ENCODE results near the gene UNC13C. TPM values are rescaled to one million over a fixed set of nuclear protein-coding genes. Genes with fewer than 3 reads are reported as not detected.

UNC13C gene
- total and polyA plus RNA-seq, 10 of the 15 experiments (the other 5 are each of a cell fraction or from before 2014, with no cell fraction given), result 9.9 to 81.3 (median 25.0) TPM

DNA sequence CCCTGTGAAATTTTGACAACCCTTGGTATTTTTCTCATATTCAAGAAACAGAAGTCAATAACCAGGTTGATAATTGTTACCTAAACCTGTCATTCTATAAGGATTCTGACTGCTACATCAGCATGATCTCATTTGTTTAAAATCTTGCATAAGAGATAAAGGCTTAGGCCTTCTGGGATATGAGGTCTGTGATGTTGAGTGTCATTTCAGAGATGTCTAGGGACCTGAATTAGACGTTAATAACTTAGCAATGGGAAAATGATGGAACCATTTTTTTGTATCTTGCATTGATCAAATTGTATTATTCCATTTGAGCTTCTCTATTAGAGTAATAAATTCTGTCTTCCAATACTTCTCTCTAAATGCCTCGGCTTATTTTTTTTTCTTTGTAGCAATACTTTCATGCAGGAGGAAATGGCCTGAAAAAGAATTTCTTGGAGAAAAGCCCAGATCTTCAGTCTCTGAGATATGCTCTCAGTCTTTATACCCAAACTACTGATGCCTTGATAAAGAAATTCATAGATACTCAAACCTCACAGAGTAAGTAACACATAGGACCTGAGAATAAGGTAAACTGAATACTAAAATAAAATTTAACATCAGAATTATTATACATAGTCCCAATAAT lies 589.3 kb downstream of the UNC13C start:
- intact Hi-C loops (cut with micrococcal nuclease; ENCODE audit: unreplicated experiment), result no loop called here
- FAIRE-seq, result no peak
- WGBS (ENCODE audit: insufficient coverage, insufficient replicate concordance, low lambda C conversion rate, missing lambda C conversion rate), result 19% methylated on average over 2 of the region's 2 CpGs
- ChIA-PET POLR2A (interaction anchor here (1.2 kb wide), 1 partner anchor 49 kb away, joined by 3 read pairs; no protein-coding TSS in a partner anchor), SMC1A (ENCODE audit: uncharacterized antibody, unreplicated experiment) (interaction anchor here (1.1 to 4.0 kb wide), 6 partner anchors 9 to 60 kb away, joined by 3 to 16 read pairs (median 5); no protein-coding TSS in a partner anchor), CTCF (interaction anchor here (1.5 to 2.0 kb wide), 2 partner anchors 8 to 41 kb away, joined by 3 to 5 read pairs; no protein-coding TSS in a partner anchor), RAD21 (ENCODE audit: unreplicated experiment) (interaction anchor here (1.0 to 6.1 kb wide), 3 partner anchors 9 to 61 kb away, joined by 3 to 36 read pairs (median 12); no protein-coding TSS in a partner anchor)
- no peak for ATAC-seq
- Histone ChIP-seq H3K4me2 (ENCODE audit: control insufficient read depth, insufficient read depth) (no peak overlapping the region), H3K36me3 (ENCODE audit: control insufficient read depth in 2 of 2, insufficient read depth in 2 of 2, low read length in 1 of 2) (no peaks in the 10 kb centered on the region), H3K79me2 (ENCODE audit: control insufficient read depth, insufficient read depth, low read length) (no peaks in the 10 kb centered on the region), H3K27ac (ENCODE audit: control insufficient read depth, insufficient read depth) (no peak overlapping the region), H3K4me3 (no peak overlapping the region), H3K27me3 (replicated peaks in 1 of 2; ENCODE audit: control insufficient read depth in 2 of 2, insufficient read depth in 2 of 2, low read length in 1 of 2) (no peaks in the 10 kb centered on the region), H3K9me3 (replicated peaks; ENCODE audit: control insufficient read depth, insufficient read depth, low read length) (no peaks in the 10 kb centered on the region), H3K4me1 (ENCODE audit: control insufficient read depth, insufficient read depth, low read length) (no peaks in the 10 kb centered on the region), H3K9ac (ENCODE audit: control insufficient read depth, insufficient read depth, low read length) (no peak overlapping the region), H2AFZ (ENCODE audit: control insufficient read depth, low read depth, low read length) (no peak overlapping the region), H4K20me1 (ENCODE audit: control insufficient read depth, insufficient read depth) (no peaks in the 10 kb centered on the region)
- DNase-seq (ENCODE audit: low read depth, low spot score), result no peak
- in situ Hi-C loops (cut with MboI), result no loop called here
- BruUV-seq (replicated peaks), result no TSS peak
- TF ChIP-seq, protein P1, sequence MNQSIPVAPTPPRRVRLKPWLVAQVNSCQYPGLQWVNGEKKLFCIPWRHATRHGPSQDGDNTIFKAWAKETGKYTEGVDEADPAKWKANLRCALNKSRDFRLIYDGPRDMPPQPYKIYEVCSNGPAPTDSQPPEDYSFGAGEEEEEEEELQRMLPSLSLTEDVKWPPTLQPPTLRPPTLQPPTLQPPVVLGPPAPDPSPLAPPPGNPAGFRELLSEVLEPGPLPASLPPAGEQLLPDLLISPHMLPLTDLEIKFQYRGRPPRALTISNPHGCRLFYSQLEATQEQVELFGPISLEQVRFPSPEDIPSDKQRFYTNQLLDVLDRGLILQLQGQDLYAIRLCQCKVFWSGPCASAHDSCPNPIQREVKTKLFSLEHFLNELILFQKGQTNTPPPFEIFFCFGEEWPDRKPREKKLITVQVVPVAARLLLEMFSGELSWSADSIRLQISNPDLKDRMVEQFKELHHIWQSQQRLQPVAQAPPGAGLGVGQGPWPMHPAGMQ (IDR thresholded peaks at IDR 0.05; ENCODE audit: borderline replicate concordance), result no peak
- TF ChIP-seq, protein P2, sequence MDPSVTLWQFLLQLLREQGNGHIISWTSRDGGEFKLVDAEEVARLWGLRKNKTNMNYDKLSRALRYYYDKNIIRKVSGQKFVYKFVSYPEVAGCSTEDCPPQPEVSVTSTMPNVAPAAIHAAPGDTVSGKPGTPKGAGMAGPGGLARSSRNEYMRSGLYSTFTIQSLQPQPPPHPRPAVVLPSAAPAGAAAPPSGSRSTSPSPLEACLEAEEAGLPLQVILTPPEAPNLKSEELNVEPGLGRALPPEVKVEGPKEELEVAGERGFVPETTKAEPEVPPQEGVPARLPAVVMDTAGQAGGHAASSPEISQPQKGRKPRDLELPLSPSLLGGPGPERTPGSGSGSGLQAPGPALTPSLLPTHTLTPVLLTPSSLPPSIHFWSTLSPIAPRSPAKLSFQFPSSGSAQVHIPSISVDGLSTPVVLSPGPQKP (IDR thresholded peaks at IDR 0.05; ENCODE audit: low read depth, low read length), result no peak
- TF ChIP-seq CHD4 (IDR thresholded peaks at IDR 0.05), result no peak
- TF ChIP-seq EP300 (IDR thresholded peaks at IDR 0.05; ENCODE audit: borderline replicate concordance in 1 of 2, control insufficient read depth in 1 of 2, low read depth in 2 of 2, low read length in 2 of 2), result no peak
- no peak for TF ChIP-seq NR2C1 (IDR thresholded peaks at IDR 0.05)
- no peak for TF ChIP-seq JUND (IDR thresholded peaks at IDR 0.05; ENCODE audit: low read depth, low read length)
- TF ChIP-seq GATAD2B (conservative IDR thresholded peaks at IDR 0.05; ENCODE audit: low read depth), result no peak
- TF ChIP-seq, protein P3, sequence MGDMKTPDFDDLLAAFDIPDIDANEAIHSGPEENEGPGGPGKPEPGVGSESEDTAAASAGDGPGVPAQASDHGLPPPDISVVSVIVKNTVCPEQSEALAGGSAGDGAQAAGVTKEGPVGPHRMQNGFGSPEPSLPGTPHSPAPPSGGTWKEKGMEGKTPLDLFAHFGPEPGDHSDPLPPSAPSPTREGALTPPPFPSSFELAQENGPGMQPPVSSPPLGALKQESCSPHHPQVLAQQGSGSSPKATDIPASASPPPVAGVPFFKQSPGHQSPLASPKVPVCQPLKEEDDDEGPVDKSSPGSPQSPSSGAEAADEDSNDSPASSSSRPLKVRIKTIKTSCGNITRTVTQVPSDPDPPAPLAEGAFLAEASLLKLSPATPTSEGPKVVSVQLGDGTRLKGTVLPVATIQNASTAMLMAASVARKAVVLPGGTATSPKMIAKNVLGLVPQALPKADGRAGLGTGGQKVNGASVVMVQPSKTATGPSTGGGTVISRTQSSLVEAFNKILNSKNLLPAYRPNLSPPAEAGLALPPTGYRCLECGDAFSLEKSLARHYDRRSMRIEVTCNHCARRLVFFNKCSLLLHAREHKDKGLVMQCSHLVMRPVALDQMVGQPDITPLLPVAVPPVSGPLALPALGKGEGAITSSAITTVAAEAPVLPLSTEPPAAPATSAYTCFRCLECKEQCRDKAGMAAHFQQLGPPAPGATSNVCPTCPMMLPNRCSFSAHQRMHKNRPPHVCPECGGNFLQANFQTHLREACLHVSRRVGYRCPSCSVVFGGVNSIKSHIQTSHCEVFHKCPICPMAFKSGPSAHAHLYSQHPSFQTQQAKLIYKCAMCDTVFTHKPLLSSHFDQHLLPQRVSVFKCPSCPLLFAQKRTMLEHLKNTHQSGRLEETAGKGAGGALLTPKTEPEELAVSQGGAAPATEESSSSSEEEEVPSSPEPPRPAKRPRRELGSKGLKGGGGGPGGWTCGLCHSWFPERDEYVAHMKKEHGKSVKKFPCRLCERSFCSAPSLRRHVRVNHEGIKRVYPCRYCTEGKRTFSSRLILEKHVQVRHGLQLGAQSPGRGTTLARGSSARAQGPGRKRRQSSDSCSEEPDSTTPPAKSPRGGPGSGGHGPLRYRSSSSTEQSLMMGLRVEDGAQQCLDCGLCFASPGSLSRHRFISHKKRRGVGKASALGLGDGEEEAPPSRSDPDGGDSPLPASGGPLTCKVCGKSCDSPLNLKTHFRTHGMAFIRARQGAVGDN (IDR thresholded peaks at IDR 0.05), result no peak

All from GM12878 (cell line).